NOMO-1 treated with DMSO at 0.1 percent for 48 hours (cell line): ENCODE results near the gene LGALS3BP.

ENCODE experiments used
- DNase-seq: peaks from one replicate; lab custom pipeline; 2025; ENCODE audit not compliant: unreplicated experiment; lab: John Stamatoyannopoulos, UW

Gene LGALS3BP

GRCh38 chr17:78999947-79000395, 20.2 kb upstream of the LGALS3BP start:
- no peak for DNase-seq

- DNase-seq, result no peak
These were observed 19.5 kb upstream of the LGALS3BP start for GRCh38 chr17:78999056-78999768.

- DNase-seq, result no peak
These were observed 18.8 kb upstream of the LGALS3BP start for GRCh38 chr17:78998311-78999055.

GRCh38 chr17:78997881-78998280, 18.2 kb upstream of the LGALS3BP start:
- no peak for DNase-seq

- no peak for DNase-seq
These were observed 17.6 kb upstream of the LGALS3BP start for GRCh38 chr17:78997231-78997741.

GRCh38 chr17:78996781-78997201, 17.1 kb upstream of the LGALS3BP start:
- DNase-seq, result no peak

GRCh38 chr17:78995761-78996451, 16.2 kb upstream of the LGALS3BP start:
- no peak for DNase-seq

GRCh38 chr17:78995022-78995760, 15.5 kb upstream of the LGALS3BP start:
- no peak for DNase-seq

GRCh38 chr17:78993981-78994671, 14.4 kb upstream of the LGALS3BP start:
- DNase-seq, result no peak

- no peak for DNase-seq
These were observed 13.7 kb upstream of the LGALS3BP start for GRCh38 chr17:78993241-78993956.

- DNase-seq, result no peak
These were observed 13.0 kb upstream of the LGALS3BP start for GRCh38 chr17:78992542-78993212.

- no peak for DNase-seq
These were observed 12.3 kb upstream of the LGALS3BP start for GRCh38 chr17:78991906-78992532.

- DNase-seq, result no peak
These were observed 11.5 kb upstream of the LGALS3BP start for GRCh38 chr17:78991017-78991738.

- DNase-seq, result no peak
These were observed 10.8 kb upstream of the LGALS3BP start for GRCh38 chr17:78990349-78991016.

- no peak for DNase-seq
These were observed 8.4 kb upstream of the LGALS3BP start for GRCh38 chr17:78988152-78988551.

GRCh38 chr17:78986649-78987328, 7.1 kb upstream of the LGALS3BP start:
- peak; percentile 44 for DNase-seq
